ENCODE results near the gene ABLIM1. TPM values are rescaled to one million over a fixed set of nuclear protein-coding genes. Genes with fewer than 3 reads are reported as not detected.

Gene ABLIM1
- total and polyA plus RNA-seq, 2 donors (not counting 1 experiment from before 2014, with no cell fraction given), result 5.3 to 13.6 TPM

- H3K9ac ChIP-seq (ENCODE audit: insufficient read depth, low read length), result no peak overlapping the region
- no peak overlapping the region for H3K27ac ChIP-seq (ENCODE audit: insufficient read depth, low read length)
- no peak overlapping the region for H2AFZ ChIP-seq (ENCODE audit: low read length)
- H3K4me3 ChIP-seq (replicated peaks in 1 of 4; ENCODE audit: control extremely low read depth in 1 of 4, insufficient read depth in 1 of 4, low read depth in 3 of 4, low read length in 4 of 4), result no peak overlapping the region
- no peaks in the 10 kb centered on the region for H3K9me3 ChIP-seq (ENCODE audit: control insufficient read depth, insufficient read depth, low read depth, low read length)
- H3K79me2 ChIP-seq (ENCODE audit: control insufficient read depth, insufficient read depth, low read length), result no peaks in the 10 kb centered on the region
- TF ChIP-seq EZH2 (IDR thresholded peaks at IDR 0.05; ENCODE audit: low read length, missing control alignments) (no peak), CTCF (conservative IDR thresholded peaks at IDR 0.05 in 1 of 2, IDR thresholded peaks at IDR 0.05 in 1 of 2; ENCODE audit: low read depth in 1 of 2, low read length in 2 of 2) (no peak)
- H3K4me2 ChIP-seq (ENCODE audit: extremely low read depth, insufficient read depth, low read length), result no peak overlapping the region
- no peaks in the 10 kb centered on the region for H4K20me1 ChIP-seq (ENCODE audit: control insufficient read depth, extremely low read depth, insufficient read depth, low read length)
- H3K4me1 ChIP-seq (ENCODE audit: control insufficient read depth, extremely low read depth, insufficient read depth, low read length), result peaks cover 2% of the 10 kb centered on the region
- DNase-seq (ENCODE audit: low read depth in 2 of 2), result no peak
- no peaks in the 10 kb centered on the region for H3K27me3 ChIP-seq (ENCODE audit: control insufficient read depth, insufficient read depth, low read length)
- H3K36me3 ChIP-seq (ENCODE audit: control insufficient read depth, insufficient read depth, low read length), result no peaks in the 10 kb centered on the region
Observed at GRCh38 chr10:114430688-114431413, 227.2 kb downstream of the ABLIM1 start.

GRCh38 chr10:114429581-114430335, 228.3 kb downstream of the ABLIM1 start:
- Histone ChIP-seq H3K79me2 (ENCODE audit: control insufficient read depth, insufficient read depth, low read length) (no peaks in the 10 kb centered on the region), H3K36me3 (ENCODE audit: control insufficient read depth, insufficient read depth, low read length) (no peaks in the 10 kb centered on the region), H3K4me1 (ENCODE audit: control insufficient read depth, extremely low read depth, insufficient read depth, low read length) (peaks cover 2% of the 10 kb centered on the region), H4K20me1 (ENCODE audit: control insufficient read depth, extremely low read depth, insufficient read depth, low read length) (no peaks in the 10 kb centered on the region), H3K9ac (ENCODE audit: insufficient read depth, low read length) (no peak overlapping the region), H2AFZ (ENCODE audit: low read length) (no peak overlapping the region), H3K27ac (ENCODE audit: insufficient read depth, low read length) (no peak overlapping the region), H3K4me2 (ENCODE audit: extremely low read depth, insufficient read depth, low read length) (no peak overlapping the region), H3K27me3 (ENCODE audit: control insufficient read depth, insufficient read depth, low read length) (no peaks in the 10 kb centered on the region), H3K9me3 (ENCODE audit: control insufficient read depth, insufficient read depth, low read depth, low read length) (no peaks in the 10 kb centered on the region), H3K4me3 (replicated peaks in 1 of 4; ENCODE audit: control extremely low read depth in 1 of 4, insufficient read depth in 1 of 4, low read depth in 3 of 4, low read length in 4 of 4) (no peak overlapping the region)
- no peak for TF ChIP-seq CTCF (conservative IDR thresholded peaks at IDR 0.05 in 1 of 2, IDR thresholded peaks at IDR 0.05 in 1 of 2; ENCODE audit: low read depth in 1 of 2, low read length in 2 of 2)
- no peak for TF ChIP-seq EZH2 (IDR thresholded peaks at IDR 0.05; ENCODE audit: low read length, missing control alignments)
- DNase-seq (ENCODE audit: low read depth in 2 of 2), result no peak

- no peak for DNase-seq (ENCODE audit: low read depth in 2 of 2)
- no peak overlapping the region for H3K9ac ChIP-seq (ENCODE audit: insufficient read depth, low read length)
Observed at GRCh38 chr10:114427124-114427852, 230.8 kb downstream of the ABLIM1 start.

More at GRCh38 chr10:114427124-114427852, 230.8 kb downstream of the ABLIM1 start:
- Histone ChIP-seq H3K27ac (ENCODE audit: insufficient read depth, low read length) (no peak overlapping the region), H2AFZ (ENCODE audit: low read length) (no peak overlapping the region), H3K9me3 (ENCODE audit: control insufficient read depth, insufficient read depth, low read depth, low read length) (no peaks in the 10 kb centered on the region), H4K20me1 (ENCODE audit: control insufficient read depth, extremely low read depth, insufficient read depth, low read length) (no peaks in the 10 kb centered on the region), H3K4me2 (ENCODE audit: extremely low read depth, insufficient read depth, low read length) (no peak overlapping the region), H3K27me3 (ENCODE audit: control insufficient read depth, insufficient read depth, low read length) (peaks cover 1% of the 10 kb centered on the region), H3K4me1 (ENCODE audit: control insufficient read depth, extremely low read depth, insufficient read depth, low read length) (no peaks in the 10 kb centered on the region), H3K4me3 (replicated peaks in 1 of 4; ENCODE audit: control extremely low read depth in 1 of 4, insufficient read depth in 1 of 4, low read depth in 3 of 4, low read length in 4 of 4) (no peak overlapping the region), H3K79me2 (ENCODE audit: control insufficient read depth, insufficient read depth, low read length) (no peaks in the 10 kb centered on the region), H3K36me3 (ENCODE audit: control insufficient read depth, insufficient read depth, low read length) (no peaks in the 10 kb centered on the region)
- TF ChIP-seq CTCF (conservative IDR thresholded peaks at IDR 0.05 in 1 of 2, IDR thresholded peaks at IDR 0.05 in 1 of 2; ENCODE audit: low read depth in 1 of 2, low read length in 2 of 2) (no peak), EZH2 (IDR thresholded peaks at IDR 0.05; ENCODE audit: low read length, missing control alignments) (no peak)

Data from fibroblast of lung (primary cell).